GM12878 (cell line): ENCODE data around the gene GPR107.

Experiments
- CTCF ChIP-seq, 3 experiments: IDR thresholded peaks in 2 of 3; conservative IDR thresholded peaks in 1 of 3; 2 replicates each; pipeline ENCODE4 v1.5.1; 2011; ENCODE audit warnings: low read depth in 3 of 3, low read length in 3 of 3, mild to moderate bottlenecking in 3 of 3, control low read depth in 2 of 3, moderate library complexity in 2 of 3, inconsistent platforms in 1 of 3, mixed read lengths in 1 of 3; ENCODE audit not compliant: control insufficient read depth in 2 of 3, insufficient read depth in 1 of 3; ENCODE audit errors: extremely low read depth in 1 of 3
- MEF2B ChIP-seq: fragments of 450-650 bp; IDR thresholded peaks from 2 replicates; pipeline ENCODE4 v1.6.1; 2018; ENCODE audit warnings: mild to moderate bottlenecking, moderate library complexity; ENCODE audit not compliant: partially characterized antibody, poor library complexity, severe bottlenecking
- POLR2A ChIP-seq: IDR thresholded peaks from 2 replicates; pipeline ENCODE4 v1.6.1; 2011; ENCODE audit warnings: low read depth, mild to moderate bottlenecking, low read length
- POLR2AphosphoS5 ChIP-seq: IDR thresholded peaks from 2 replicates; pipeline ENCODE4 v1.6.1; 2011; ENCODE audit warnings: mild to moderate bottlenecking, low read length, inconsistent platforms
- RAD21 ChIP-seq: IDR thresholded peaks from 2 replicates; pipeline ENCODE4 v1.6.1; 2011; ENCODE audit warnings: mild to moderate bottlenecking, low read depth, low read length, moderate library complexity; ENCODE audit not compliant: insufficient read depth
- TCF3 ChIP-seq: IDR thresholded peaks from 2 replicates; pipeline ENCODE4 v1.6.1; 2012; ENCODE audit warnings: low read depth, mild to moderate bottlenecking, low read length, borderline replicate concordance; ENCODE audit not compliant: insufficient read depth

GRCh38 chr9:130054820-130055219, 1.1 kb downstream of the GPR107 start:
- TF ChIP-seq POLR2AphosphoS5 = no peak
- no peak for TF ChIP-seq POLR2A
- no peak for TF ChIP-seq RAD21
- TF ChIP-seq TCF3 = no peak
- TF ChIP-seq MEF2B = no peak
- TF ChIP-seq CTCF (IDR thresholded peaks at IDR 0.05 in 2 of 3, conservative IDR thresholded peaks at IDR 0.05 in 1 of 3; ENCODE audit: control insufficient read depth in 2 of 3, extremely low read depth in 1 of 3, insufficient read depth in 1 of 3, low read depth in 3 of 3, low read length in 3 of 3) = no peak
